GM13976 (cell line): ENCODE results near the gene INAFM2.

Source experiments
- DNase-seq: peaks from one replicate; pipeline ENCODE4 v3.0.0; 2012; ENCODE audit warnings: low spot score
- CTCF ChIP-seq: IDR thresholded peaks from 2 replicates; pipeline ENCODE4 v1.5.1; 2012; ENCODE audit warnings: borderline replicate concordance, mild to moderate bottlenecking; ENCODE audit not compliant: insufficient read depth; ENCODE audit errors: extremely low read depth, missing control alignments, control extremely low read depth
- in situ Hi-C: fragments of 300-500 bp; cut with MboI; formaldehyde crosslinking; loops from one replicate; pipeline ENCODE4 v1.12.0; 2022; ENCODE audit warnings: low sequenced_read_pairs, mixed read lengths, inconsistent platforms; ENCODE audit not compliant: unreplicated experiment

Gene INAFM2

GRCh38 chr15:40331026-40331425, 7.5 kb downstream of the INAFM2 start:
- in situ Hi-C loops, result no loop called here
- DNase-seq, result no peak
- no peak for TF ChIP-seq CTCF

GRCh38 chr15:40331637-40332036, 8.1 kb downstream of the INAFM2 start:
- in situ Hi-C loops, result no loop called here
- DNase-seq, result no peak

GRCh38 chr15:40332113-40332781, 8.8 kb downstream of the INAFM2 start:
- TF ChIP-seq CTCF, result no peak
- DNase-seq, result no peak
- in situ Hi-C loops, result no loop called here

More at GRCh38 chr15:40331637-40332036, 8.1 kb downstream of the INAFM2 start:
- no peak for TF ChIP-seq CTCF

GRCh38 chr15:40333922-40334492, 10.5 kb downstream of the INAFM2 start:
- in situ Hi-C loops, result no loop called here
- peak; percentile 69 for DNase-seq
- no peak for TF ChIP-seq CTCF

- in situ Hi-C loops, result no loop called here
- no peak for DNase-seq
- no peak for TF ChIP-seq CTCF
These were observed 11.0 kb downstream of the INAFM2 start for GRCh38 chr15:40334541-40334940.

GRCh38 chr15:40334941-40335795, 11.7 kb downstream of the INAFM2 start:
- no peak for TF ChIP-seq CTCF
- DNase-seq, result no peak
- in situ Hi-C loops, result no loop called here
